ENCODE measurements around the gene LRP8. TPM values are rescaled to one million over a fixed set of nuclear protein-coding genes. Genes with fewer than 3 reads are reported as not detected.

LRP8 gene
- total and polyA plus RNA-seq, 8 donors = 0.58 to 26.8 (median 2.3) TPM

DNA sequence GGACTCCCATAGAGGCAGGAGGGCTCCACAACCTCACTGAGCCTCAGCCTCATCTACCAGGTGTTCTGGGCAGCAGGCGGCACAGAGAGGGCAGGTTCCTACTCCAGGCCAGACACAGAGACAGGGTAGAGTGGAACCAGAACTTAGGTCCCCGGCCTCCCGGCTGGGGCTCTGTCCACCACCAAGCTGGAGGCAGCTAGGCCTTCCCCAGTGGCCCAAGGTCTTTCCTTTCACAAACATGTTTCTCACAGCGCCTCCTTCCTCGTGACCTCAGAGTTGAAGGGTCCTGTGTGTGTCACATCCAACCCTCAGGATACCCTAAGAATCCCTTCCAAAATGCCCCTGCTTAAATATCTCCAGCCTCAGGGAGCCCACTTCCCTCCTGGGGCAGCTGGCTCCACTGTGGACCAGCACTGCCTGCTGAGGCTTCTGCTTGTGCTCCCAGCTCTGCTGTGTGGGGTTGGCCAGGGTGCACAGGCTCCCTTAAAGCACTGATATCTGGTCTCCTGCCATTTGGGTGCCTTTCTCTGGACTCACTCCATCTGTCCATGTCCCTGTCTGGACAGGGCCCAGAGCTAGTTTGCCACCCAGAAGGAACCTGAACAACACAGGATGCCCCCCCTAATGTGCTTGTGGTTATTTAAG lies 56.3 kb downstream of the LRP8 start:
- Histone ChIP-seq H3K27ac (no peak overlapping the region), H3K4me3 (no peak overlapping the region), H3K27me3 (no peaks in the 10 kb centered on the region), H3K36me3 (no peaks in the 10 kb centered on the region), H3K4me1 (no peaks in the 10 kb centered on the region), H3K9me3 (no peaks in the 10 kb centered on the region)
- TF ChIP-seq CTCF (IDR thresholded peaks at IDR 0.05) = no peak
- TF ChIP-seq EP300 (IDR thresholded peaks at IDR 0.05) = no peak
- no peak for TF ChIP-seq POLR2A (IDR thresholded peaks at IDR 0.05)
- TF ChIP-seq POLR2AphosphoS5 (IDR thresholded peaks at IDR 0.05) = no peak
- WGBS, 5 donors = 94 to 100% (median 97%) methylated on average over 5 of the region's 5 CpGs
- intact Hi-C loops (cut with DNase I; ENCODE audit: low total_unique reads) = no loop called here
- DNase-seq = no peak

DNA sequence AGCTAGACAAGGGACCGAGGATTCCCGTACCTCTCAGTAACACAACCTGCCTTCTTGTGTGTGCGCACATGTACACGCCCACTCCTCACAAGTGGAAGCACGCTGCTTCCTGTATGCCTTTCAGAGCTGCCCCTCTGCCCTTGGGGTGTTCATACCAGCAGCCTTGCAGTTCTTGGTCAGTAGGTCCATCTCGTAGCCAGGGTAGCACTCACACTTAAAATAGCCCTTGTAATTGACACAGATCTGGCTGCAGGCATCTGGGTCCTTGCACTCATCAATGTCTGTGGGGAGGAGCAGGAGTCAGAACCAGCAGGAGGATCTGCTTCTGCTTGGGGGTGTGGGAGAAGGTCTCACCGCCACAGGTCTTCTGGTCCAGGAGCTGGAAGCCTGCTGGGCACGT lies 57.0 kb downstream of the LRP8 start:
- no peak overlapping the region for H3K27ac ChIP-seq
- no peaks in the 10 kb centered on the region for H3K9me3 ChIP-seq
- peaks cover 0 to 1% (median 0%) of the 10 kb centered on the region in 4 donors for H3K36me3 ChIP-seq
- no peak overlapping the region for H3K4me3 ChIP-seq
- intact Hi-C loops (cut with DNase I; ENCODE audit: low total_unique reads) = no loop called here
- no peak for TF ChIP-seq EP300 (IDR thresholded peaks at IDR 0.05)
- no peak for TF ChIP-seq POLR2AphosphoS5 (IDR thresholded peaks at IDR 0.05)
- no peak for TF ChIP-seq POLR2A (IDR thresholded peaks at IDR 0.05)
- no peak for TF ChIP-seq CTCF (IDR thresholded peaks at IDR 0.05)
- H3K27me3 ChIP-seq = no peaks in the 10 kb centered on the region
- DNase-seq = no peak
- WGBS, 5 donors = 85 to 92% (median 87%) methylated on average over 8 of the region's 8 CpGs
- no peaks in the 10 kb centered on the region for H3K4me1 ChIP-seq

DNA sequence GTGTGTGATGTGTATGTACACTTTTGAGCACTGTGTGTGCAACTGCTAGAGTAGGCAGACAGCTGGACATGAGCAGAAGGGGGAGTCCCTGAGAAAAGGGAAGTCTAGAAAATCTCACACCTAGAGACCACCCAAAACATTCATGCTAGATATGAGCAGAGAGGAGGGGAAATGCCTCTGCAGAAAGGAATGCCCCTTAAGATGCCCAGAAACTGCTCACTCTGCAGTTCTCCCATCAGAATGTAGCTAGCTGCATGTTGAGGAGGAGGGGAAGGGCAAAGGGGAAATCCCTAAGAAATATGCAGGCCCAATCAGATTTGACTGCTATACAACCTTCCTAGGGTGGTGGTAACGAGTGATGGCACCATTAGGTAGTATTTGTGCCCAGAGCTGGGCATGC lies 57.8 kb downstream of the LRP8 start:
- Histone ChIP-seq H3K27ac (no peak overlapping the region), H3K9me3 (no peaks in the 10 kb centered on the region), H3K27me3 (no peaks in the 10 kb centered on the region), H3K4me3 (no peak overlapping the region), H3K4me1 (no peaks in the 10 kb centered on the region), H3K36me3 (peaks cover 0 to 6% (median 1%) of the 10 kb centered on the region in 4 donors)
- WGBS, 5 donors = 53 to 75% (median 67%) methylated on average over 1 of the region's 1 CpG
- DNase-seq = no peak
- intact Hi-C loops (cut with DNase I; ENCODE audit: low total_unique reads) = no loop called here
- TF ChIP-seq POLR2AphosphoS5 (IDR thresholded peaks at IDR 0.05) = no peak
- TF ChIP-seq POLR2A (IDR thresholded peaks at IDR 0.05) = no peak
- TF ChIP-seq EP300 (IDR thresholded peaks at IDR 0.05) = no peak
- no peak for TF ChIP-seq CTCF (IDR thresholded peaks at IDR 0.05)

GRCh38 chr1:53267761-53268160 lies 60.1 kb downstream of the LRP8 start:
- Histone ChIP-seq H3K27me3 (no peaks in the 10 kb centered on the region), H3K27ac (no peak overlapping the region), H3K9me3 (no peaks in the 10 kb centered on the region), H3K4me3 (no peak overlapping the region), H3K4me1 (no peaks in the 10 kb centered on the region), H3K36me3 (peaks cover 0 to 18% (median 1%) of the 10 kb centered on the region in 4 donors)
- intact Hi-C loops (cut with DNase I; ENCODE audit: low total_unique reads) = no loop called here
- no peak for TF ChIP-seq POLR2A (IDR thresholded peaks at IDR 0.05)
- TF ChIP-seq CTCF (IDR thresholded peaks at IDR 0.05) = no peak
- TF ChIP-seq EP300 (IDR thresholded peaks at IDR 0.05) = no peak
- TF ChIP-seq POLR2AphosphoS5 (IDR thresholded peaks at IDR 0.05) = no peak
- no peak for DNase-seq

All from stomach (tissue), 9 donors.